GM19324 (cell line): ENCODE results near the gene USH1G.

Source experiments
- ATAC-seq: cut with Tn5 transposase; IDR thresholded peaks from one replicate; pipeline ENCODE4 v1.9.1; 2021; ENCODE audit warnings: mild to moderate bottlenecking, moderate library complexity; ENCODE audit not compliant: unreplicated experiment, low FRiP score

The USH1G gene

GRCh38 chr17:74954665-74955421 lies 31.8 kb upstream of the USH1G start:
- no peak for ATAC-seq

GRCh38 chr17:74954115-74954514 lies 31.1 kb upstream of the USH1G start:
- ATAC-seq, result no peak

GRCh38 chr17:74953134-74953687 lies 30.2 kb upstream of the USH1G start:
- ATAC-seq, result no peak

GRCh38 chr17:74952431-74953133 lies 29.5 kb upstream of the USH1G start:
- ATAC-seq, result no peak

GRCh38 chr17:74951680-74952421 lies 28.8 kb upstream of the USH1G start:
- no peak for ATAC-seq

GRCh38 chr17:74951065-74951464 lies 28.0 kb upstream of the USH1G start:
- ATAC-seq, result no peak

GRCh38 chr17:74950207-74950606 lies 27.2 kb upstream of the USH1G start:
- ATAC-seq, result no peak

GRCh38 chr17:74949455-74950115 lies 26.5 kb upstream of the USH1G start:
- ATAC-seq, result no peak

GRCh38 chr17:74947041-74947754 lies 24.1 kb upstream of the USH1G start:
- no peak for ATAC-seq

GRCh38 chr17:74946641-74947040 lies 23.6 kb upstream of the USH1G start:
- ATAC-seq, result no peak

GRCh38 chr17:74945543-74945942 lies 22.5 kb upstream of the USH1G start:
- no peak for ATAC-seq

- ATAC-seq, result no peak
Observed at GRCh38 chr17:74943808-74944522, 20.9 kb upstream of the USH1G start.

GRCh38 chr17:74941128-74941725 lies 18.2 kb upstream of the USH1G start:
- ATAC-seq, result no peak

GRCh38 chr17:74939534-74939933 lies 16.5 kb upstream of the USH1G start:
- ATAC-seq, result no peak

GRCh38 chr17:74938194-74938950 lies 15.3 kb upstream of the USH1G start:
- no peak for ATAC-seq

GRCh38 chr17:74937064-74938051 lies 14.3 kb upstream of the USH1G start:
- no peak for ATAC-seq

GRCh38 chr17:74936470-74936799 lies 13.4 kb upstream of the USH1G start:
- no peak for ATAC-seq
